Esophagus muscularis mucosa (tissue), 4 donors: Measurements from ENCODE around the gene KHDC4. TPM values are rescaled to one million over a fixed set of nuclear protein-coding genes. Genes with fewer than 3 reads are reported as not detected.

Experiments
- DNase-seq: peaks from one replicate; pipeline ENCODE4 v3.0.0-alpha.2; 2017; ENCODE audit errors: extremely low spot score
- H3K27ac ChIP-seq, 4 donors: fragments of 200-600 bp; sonication (generic); replicated peaks in 1 of 4; 1 replicate in 3 of 4; 2 replicates in 1 of 4; pipeline ENCODE4 v1.5.1; 2016 to 2019; ENCODE audit warnings: mild to moderate bottlenecking in 1 of 4
- H3K27me3 ChIP-seq, 4 donors: fragments of 200-600 bp; sonication (generic); one replicate each; pipeline versions ENCODE4 v1.5.1 to v1.6.0; 2016 to 2019
- H3K36me3 ChIP-seq, 4 donors: fragments of 200-600 bp; sonication (generic); one replicate each; pipeline ENCODE4 v1.5.1; 2016 to 2019
- H3K4me1 ChIP-seq, 4 donors: fragments of 200-600 bp; sonication (generic); one replicate each; pipeline ENCODE4 v1.5.1; 2016 to 2019
- H3K4me3 ChIP-seq, 4 donors: fragments of 200-600 bp; sonication (generic); 1 replicate in 2 of 4; 2 replicates in 2 of 4; pipeline ENCODE4 v1.5.1; 2016 to 2019; ENCODE audit warnings: mild to moderate bottlenecking in 4 of 4, moderate library complexity in 1 of 4
- H3K9me3 ChIP-seq, 4 donors: fragments of 200-600 bp; sonication (generic); 1 replicate in 3 of 4; 2 replicates in 1 of 4; pipeline ENCODE4 v1.5.1; 2016 to 2019
- CTCF ChIP-seq, 3 experiments: fragments of 200-600 bp in 2 of 3; fragments of 450-650 bp in 1 of 3; sonication (generic) in 2 of 3; IDR thresholded peaks; one replicate each; pipeline ENCODE4 v1.5.1; 2017 to 2019; ENCODE audit warnings: antibody characterized with exemption in 3 of 3, mild to moderate bottlenecking in 2 of 3, moderate library complexity in 1 of 3
- EP300 ChIP-seq: sonication (generic); formaldehyde crosslinking; IDR thresholded peaks from one replicate; pipeline ENCODE4 v1.6.1; 2017; ENCODE audit warnings: antibody characterized with exemption
- POLR2A ChIP-seq: fragments of 450-650 bp; IDR thresholded peaks from one replicate; pipeline ENCODE4 v1.6.1; 2017; ENCODE audit warnings: antibody characterized with exemption, moderate library complexity, mild to moderate bottlenecking, low read depth
- POLR2AphosphoS5 ChIP-seq, 2 donors: sonication (generic); formaldehyde crosslinking; IDR thresholded peaks; one replicate each; pipeline ENCODE4 v1.6.1; 2017; ENCODE audit warnings: antibody characterized with exemption in 2 of 2
- WGBS: methylation state at CpG from one replicate; pipeline ENCODE4 v1.1.5; 2018; 5-methylcytosine and 5-hydroxymethylcytosine counted together
- intact Hi-C: fragments of 100-400 bp; cut with DNase I; formaldehyde crosslinking; loops from one replicate; pipeline ENCODE4 v1.15.1; 2023
- total RNA-seq, 4 donors: library from RNA; depleted of rRNA; stranded (reverse); fragments of >200 nt; gene quantifications; one replicate each; pipeline versions ENCODE4 v1.1.0 to v1.2.1, GENCODE V29; 2016

KHDC4 gene
- total RNA-seq, 4 donors from 2014 or later: 25.8 to 41.5 (median 29.2) TPM

- peaks cover 33 to 43% (median 37%) of the 10 kb centered on the region in 4 donors for H3K4me1 ChIP-seq
- H3K27ac ChIP-seq: peak overlapping the region; percentile 69 to 84 (median 78)
- peaks cover 70 to 100% (median 96%) of the 10 kb centered on the region in 4 donors for H3K36me3 ChIP-seq
- DNase-seq: no peak
- H3K9me3 ChIP-seq: no peaks in the 10 kb centered on the region
- intact Hi-C loops: loop anchor here (2.0 kb wide), 1 partner anchor 23 kb away; no protein-coding TSS in a partner anchor
- TF ChIP-seq POLR2A (no peak), POLR2AphosphoS5 (IDR thresholded peaks at IDR 0.05) (no peak), EP300 (no peak), CTCF (IDR thresholded peaks at IDR 0.05) (no peak)
- no peak overlapping the region for H3K4me3 ChIP-seq
- no peaks in the 10 kb centered on the region for H3K27me3 ChIP-seq
- 45% methylated on average over 3 of the region's 3 CpGs for WGBS
Observed at GRCh38 chr1:155960081-155960745, 26.0 kb upstream of the KHDC4 start.

GRCh38 chr1:155957411-155957915, 23.2 kb upstream of the KHDC4 start:
- Histone ChIP-seq H3K27me3 (no peaks in the 10 kb centered on the region), H3K27ac (no peak overlapping the region), H3K9me3 (no peaks in the 10 kb centered on the region), H3K4me3 (no peak overlapping the region), H3K4me1 (peaks cover 25 to 26% (median 26%) of the 10 kb centered on the region in 4 donors), H3K36me3 (peaks cover 82 to 100% (median 98%) of the 10 kb centered on the region in 4 donors)
- intact Hi-C loops: no loop called here
- no peak for TF ChIP-seq EP300
- no peak for TF ChIP-seq POLR2AphosphoS5 (IDR thresholded peaks at IDR 0.05)
- TF ChIP-seq CTCF (IDR thresholded peaks at IDR 0.05): no peak
- TF ChIP-seq POLR2A: no peak
- DNase-seq: no peak
- 96% methylated on average over 6 of the region's 12 CpGs for WGBS

GRCh38 chr1:155954645-155955044, 20.4 kb upstream of the KHDC4 start:
- DNase-seq: no peak
- Histone ChIP-seq H3K4me3 (no peak overlapping the region), H3K27ac (no peak overlapping the region), H3K4me1 (no peaks in the 10 kb centered on the region), H3K36me3 (peaks cover 93 to 100% (median 99%) of the 10 kb centered on the region in 4 donors), H3K9me3 (no peaks in the 10 kb centered on the region), H3K27me3 (no peaks in the 10 kb centered on the region)
- TF ChIP-seq EP300: no peak
- TF ChIP-seq CTCF (IDR thresholded peaks at IDR 0.05): no peak
- no peak for TF ChIP-seq POLR2A
- no peak for TF ChIP-seq POLR2AphosphoS5 (IDR thresholded peaks at IDR 0.05)
- intact Hi-C loops: no loop called here
- WGBS: 97% methylated on average over 3 of the region's 3 CpGs

- intact Hi-C loops: no loop called here
- Histone ChIP-seq H3K36me3 (peaks cover 98 to 100% (median 99%) of the 10 kb centered on the region in 4 donors), H3K27ac (no peak overlapping the region), H3K4me3 (no peak overlapping the region), H3K4me1 (no peaks in the 10 kb centered on the region), H3K9me3 (no peaks in the 10 kb centered on the region), H3K27me3 (no peaks in the 10 kb centered on the region)
- 95% methylated on average over 7 of the region's 13 CpGs for WGBS
- DNase-seq: no peak
- no peak for TF ChIP-seq POLR2A
Observed at GRCh38 chr1:155952505-155952890, 18.3 kb upstream of the KHDC4 start.

GRCh38 chr1:155951753-155952504, 17.7 kb upstream of the KHDC4 start:
- Histone ChIP-seq H3K36me3 (peaks cover 97 to 100% (median 99%) of the 10 kb centered on the region in 4 donors), H3K9me3 (no peaks in the 10 kb centered on the region), H3K27ac (peak overlapping the region in 1 of 4 donors; percentile 0), H3K4me1 (no peaks in the 10 kb centered on the region), H3K27me3 (no peaks in the 10 kb centered on the region), H3K4me3 (no peak overlapping the region)
- no peak for DNase-seq
- TF ChIP-seq POLR2AphosphoS5 (IDR thresholded peaks at IDR 0.05) (no peak), CTCF (IDR thresholded peaks at IDR 0.05) (no peak), POLR2A (no peak), EP300 (no peak)
- intact Hi-C loops: no loop called here
- WGBS: 77% methylated on average over 3 of the region's 6 CpGs
